HepG2 (cell line): ENCODE measurements around the gene TRIM72. TPM values are rescaled to one million over a fixed set of nuclear protein-coding genes. Genes with fewer than 3 reads are reported as not detected.
A peak's percentile ranks its signal among the peaks of the same experiment; 100 is the strongest.

Experiments
- CHCHD3 ChIP-seq: sonication (generic); formaldehyde crosslinking; IDR thresholded peaks from 2 replicates; pipeline ENCODE4 v1.8.0; 2022; ENCODE audit warnings: mild to moderate bottlenecking, missing genetic modification reagents, moderate library complexity
- EZH2 ChIP-seq: conservative IDR thresholded peaks from 2 replicates; pipeline ENCODE4 v1.6.1; 2012; ENCODE audit warnings: mild to moderate bottlenecking, low read depth, low read length, moderate library complexity
- HMG20B ChIP-seq: conservative IDR thresholded peaks from 2 replicates; pipeline ENCODE4 v1.6.1; 2016; ENCODE audit warnings: missing genetic modification reagents, missing compliant biosample characterization
- POLR2AphosphoS2 ChIP-seq: IDR thresholded peaks from 2 replicates; pipeline ENCODE4 v1.6.1; 2011; ENCODE audit warnings: low read depth, low read length, improper control_type of control experiment
- SIX4 ChIP-seq: sonication (generic); formaldehyde crosslinking; IDR thresholded peaks from 2 replicates; pipeline ENCODE4 v1.4.0; 2020; ENCODE audit warnings: missing genetic modification reagents
- SMAD1 ChIP-seq: sonication (generic); formaldehyde crosslinking; IDR thresholded peaks from 2 replicates; pipeline ENCODE4 v1.4.0; 2020; ENCODE audit warnings: missing genetic modification reagents, low read depth, mild to moderate bottlenecking, borderline replicate concordance
- SP2 ChIP-seq: sonication (generic); formaldehyde crosslinking; IDR thresholded peaks from 2 replicates; pipeline ENCODE4 v1.5.1; 2020; ENCODE audit warnings: mild to moderate bottlenecking, missing genetic modification reagents
- ZFP1 ChIP-seq: IDR thresholded peaks from 2 replicates; pipeline ENCODE4 v1.6.1; 2016
- ZMYM4 ChIP-seq: sonication (generic); formaldehyde crosslinking; IDR thresholded peaks from 2 replicates; pipeline ENCODE4 v1.8.1; 2023; ENCODE audit warnings: mild to moderate bottlenecking, missing genetic modification reagents
- ZNF451 ChIP-seq: sonication (generic); formaldehyde crosslinking; IDR thresholded peaks from 2 replicates; pipeline ENCODE4 v1.5.0; 2020; ENCODE audit warnings: mild to moderate bottlenecking, missing genetic modification reagents
- ZNF510 ChIP-seq: sonication (generic); formaldehyde crosslinking; IDR thresholded peaks from 2 replicates; pipeline ENCODE4 v1.4.0; 2020; ENCODE audit warnings: low read depth, mild to moderate bottlenecking, missing genetic modification reagents
- ZNF556 ChIP-seq: sonication (generic); formaldehyde crosslinking; IDR thresholded peaks from 2 replicates; pipeline ENCODE4 v1.4.0; 2020; ENCODE audit warnings: mild to moderate bottlenecking, missing genetic modification reagents, borderline replicate concordance
- polyA plus RNA-seq, 8 experiments: library from polyadenylated mRNA; depleted of rRNA in 3 of 8; stranded (reverse) in 7 of 8; unstranded in 1 of 8; fragments of >200 nt; fragmentation: Illumina TruSeq in 4 of 8; extraction: Trizol in 4 of 8; gene quantifications; 2 replicates each; pipeline versions ENCODE4 v1.2.1 to v1.2.3, GENCODE V29; 2011 to 2016; ENCODE audit warnings: low read depth in 4 of 8, missing spikeins in 1 of 8, mixed read lengths in 1 of 8; ENCODE audit not compliant: insufficient read depth in 1 of 8
- total RNA-seq, 5 experiments: library from RNA; depleted of rRNA; stranded (reverse); fragments of >200 nt; fragmentation: Illumina TruSeq; extraction: Trizol; gene quantifications; 2 replicates each; pipeline ENCODE4 v1.2.3, GENCODE V29; 2016; ENCODE audit warnings: low read depth in 1 of 5
- TF ChIP-seq, protein P1 (sequence below): sonication (generic); formaldehyde crosslinking; IDR thresholded peaks from one replicate; pipeline ENCODE4 v1.5.1; 2020; ENCODE audit warnings: mild to moderate bottlenecking, missing genetic modification reagents; ENCODE audit errors: not compliant biosample characterization
- TF ChIP-seq, protein P2 (sequence below), 2 experiments: fragments of 450-650 bp in 1 of 2; sonication (generic) in 1 of 2; formaldehyde crosslinking; IDR thresholded peaks; 2 replicates each; pipeline versions ENCODE4 v1.5.0 to v1.8.0; 2020 to 2022; ENCODE audit warnings: mild to moderate bottlenecking in 1 of 2, missing genetic modification reagents in 1 of 2
- TF ChIP-seq, protein P3 (sequence below): sonication (generic); formaldehyde crosslinking; conservative IDR thresholded peaks from 2 replicates; pipeline ENCODE4 v1.4.0; 2020; ENCODE audit warnings: mild to moderate bottlenecking, missing genetic modification reagents, moderate library complexity

Gene TRIM72
- total and polyA plus RNA-seq, 2 of the 13 experiments (the other 11 are each of a cell fraction or from before 2014, with no cell fraction given), result not detected

DNA sequence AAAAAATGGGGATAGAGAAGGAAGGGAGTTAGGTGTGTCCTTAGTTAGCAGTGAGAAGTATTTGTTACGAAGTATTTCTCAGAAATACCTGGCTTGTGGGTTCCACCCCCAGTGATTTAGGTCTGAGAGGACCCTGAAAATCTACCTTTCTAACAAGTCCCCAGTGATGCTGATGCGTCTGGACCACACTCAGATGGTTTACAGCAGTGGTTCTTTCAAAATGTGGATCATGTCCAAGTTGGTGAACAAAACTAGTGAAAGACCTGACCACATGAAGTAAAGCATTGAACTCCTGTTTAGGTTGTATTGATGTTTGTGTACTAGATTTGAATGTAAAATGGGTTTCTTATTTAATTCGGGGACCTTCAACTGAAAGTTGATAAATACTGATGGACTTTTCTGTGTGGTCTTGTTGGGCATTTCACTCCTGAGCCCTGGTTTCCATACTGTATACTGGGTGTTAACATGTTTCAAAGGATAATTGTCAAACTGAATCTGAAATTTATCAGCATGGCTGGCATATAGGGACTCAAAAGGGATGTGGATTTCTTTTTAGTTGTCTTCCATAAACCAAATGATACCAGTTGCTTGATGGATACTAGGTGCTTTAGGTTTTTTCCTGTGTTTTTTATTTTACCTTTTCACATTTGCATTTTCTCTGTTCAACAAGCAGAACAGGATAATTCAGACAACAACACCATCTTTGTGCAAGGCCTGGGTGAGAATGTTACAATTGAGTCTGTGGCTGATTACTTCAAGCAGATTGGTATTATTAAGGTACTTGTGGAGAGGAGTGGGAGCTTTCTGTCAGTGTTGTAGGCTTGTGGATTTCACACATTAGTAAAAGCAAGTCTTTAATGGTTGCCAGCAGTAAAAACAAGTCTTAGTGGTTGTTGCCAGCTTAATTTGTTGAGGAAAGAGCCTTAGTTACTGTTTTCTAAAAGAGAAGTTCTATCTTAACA lies 25.2 kb upstream of the TRIM72 start (continued):
- TF ChIP-seq HMG20B (CRISPR knock-in tag) (no peak), ZNF556 (CRISPR knock-in tag) (no peak), ZNF451 (CRISPR knock-in tag) (no peak), SIX4 (no peak), CHCHD3 (CRISPR knock-in tag) (no peak), SP2 (CRISPR knock-in tag) (no peak), SMAD1 (no peak), ZFP1 (CRISPR knock-in tag) (no peak), POLR2AphosphoS2 (peak; percentile 82), EZH2 (no peak), ZNF510 (CRISPR knock-in tag) (no peak), ZMYM4 (CRISPR knock-in tag) (no peak)
- TF ChIP-seq, protein P1, sequence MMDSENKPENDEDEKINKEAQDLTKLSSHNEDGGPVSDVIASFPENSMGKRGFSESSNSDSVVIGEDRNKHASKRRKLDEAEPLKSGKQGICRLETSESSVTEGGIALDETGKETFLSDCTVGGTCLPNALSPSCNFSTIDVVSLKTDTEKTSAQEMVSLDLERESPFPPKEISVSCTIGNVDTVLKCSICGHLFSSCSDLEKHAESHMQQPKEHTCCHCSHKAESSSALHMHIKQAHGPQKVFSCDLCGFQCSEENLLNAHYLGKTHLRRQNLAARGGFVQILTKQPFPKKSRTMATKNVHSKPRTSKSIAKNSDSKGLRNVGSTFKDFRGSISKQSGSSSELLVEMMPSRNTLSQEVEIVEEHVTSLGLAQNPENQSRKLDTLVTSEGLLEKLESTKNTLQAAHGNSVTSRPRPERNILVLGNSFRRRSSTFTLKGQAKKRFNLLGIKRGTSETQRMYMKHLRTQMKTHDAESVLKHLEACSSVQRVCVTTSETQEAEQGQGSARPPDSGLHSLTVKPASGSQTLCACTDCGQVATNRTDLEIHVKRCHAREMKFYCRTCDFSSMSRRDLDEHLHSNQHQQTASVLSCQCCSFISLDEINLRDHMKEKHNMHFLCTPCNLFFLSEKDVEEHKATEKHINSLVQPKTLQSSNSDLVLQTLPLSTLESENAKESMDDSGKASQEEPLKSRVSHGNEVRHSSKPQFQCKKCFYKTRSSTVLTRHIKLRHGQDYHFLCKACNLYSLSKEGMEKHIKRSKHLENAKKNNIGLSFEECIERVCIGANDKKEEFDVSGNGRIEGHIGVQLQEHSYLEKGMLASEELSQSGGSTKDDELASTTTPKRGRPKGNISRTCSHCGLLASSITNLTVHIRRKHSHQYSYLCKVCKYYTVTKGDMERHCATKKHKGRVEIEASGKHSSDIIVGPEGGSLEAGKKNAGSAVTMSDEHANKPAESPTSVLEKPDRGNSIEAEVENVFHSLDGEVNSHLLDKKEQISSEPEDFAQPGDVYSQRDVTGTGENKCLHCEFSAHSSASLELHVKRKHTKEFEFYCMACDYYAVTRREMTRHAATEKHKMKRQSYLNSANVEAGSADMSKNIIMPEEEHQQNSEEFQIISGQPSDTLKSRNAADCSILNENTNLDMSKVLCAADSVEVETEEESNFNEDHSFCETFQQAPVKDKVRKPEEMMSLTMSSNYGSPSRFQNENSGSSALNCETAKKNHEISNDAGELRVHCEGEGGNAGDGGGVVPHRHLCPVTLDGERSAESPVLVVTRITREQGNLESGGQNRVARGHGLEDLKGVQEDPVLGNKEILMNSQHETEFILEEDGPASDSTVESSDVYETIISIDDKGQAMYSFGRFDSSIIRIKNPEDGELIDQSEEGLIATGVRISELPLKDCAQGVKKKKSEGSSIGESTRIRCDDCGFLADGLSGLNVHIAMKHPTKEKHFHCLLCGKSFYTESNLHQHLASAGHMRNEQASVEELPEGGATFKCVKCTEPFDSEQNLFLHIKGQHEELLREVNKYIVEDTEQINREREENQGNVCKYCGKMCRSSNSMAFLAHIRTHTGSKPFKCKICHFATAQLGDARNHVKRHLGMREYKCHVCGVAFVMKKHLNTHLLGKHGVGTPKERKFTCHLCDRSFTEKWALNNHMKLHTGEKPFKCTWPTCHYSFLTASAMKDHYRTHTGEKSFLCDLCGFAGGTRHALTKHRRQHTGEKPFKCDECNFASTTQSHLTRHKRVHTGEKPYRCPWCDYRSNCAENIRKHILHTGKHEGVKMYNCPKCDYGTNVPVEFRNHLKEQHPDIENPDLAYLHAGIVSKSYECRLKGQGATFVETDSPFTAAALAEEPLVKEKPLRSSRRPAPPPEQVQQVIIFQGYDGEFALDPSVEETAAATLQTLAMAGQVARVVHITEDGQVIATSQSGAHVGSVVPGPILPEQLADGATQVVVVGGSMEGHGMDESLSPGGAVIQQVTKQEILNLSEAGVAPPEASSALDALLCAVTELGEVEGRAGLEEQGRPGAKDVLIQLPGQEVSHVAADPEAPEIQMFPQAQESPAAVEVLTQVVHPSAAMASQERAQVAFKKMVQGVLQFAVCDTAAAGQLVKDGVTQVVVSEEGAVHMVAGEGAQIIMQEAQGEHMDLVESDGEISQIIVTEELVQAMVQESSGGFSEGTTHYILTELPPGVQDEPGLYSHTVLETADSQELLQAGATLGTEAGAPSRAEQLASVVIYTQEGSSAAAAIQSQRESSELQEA (CRISPR knock-in tag), result no peak
- TF ChIP-seq, protein P2, sequence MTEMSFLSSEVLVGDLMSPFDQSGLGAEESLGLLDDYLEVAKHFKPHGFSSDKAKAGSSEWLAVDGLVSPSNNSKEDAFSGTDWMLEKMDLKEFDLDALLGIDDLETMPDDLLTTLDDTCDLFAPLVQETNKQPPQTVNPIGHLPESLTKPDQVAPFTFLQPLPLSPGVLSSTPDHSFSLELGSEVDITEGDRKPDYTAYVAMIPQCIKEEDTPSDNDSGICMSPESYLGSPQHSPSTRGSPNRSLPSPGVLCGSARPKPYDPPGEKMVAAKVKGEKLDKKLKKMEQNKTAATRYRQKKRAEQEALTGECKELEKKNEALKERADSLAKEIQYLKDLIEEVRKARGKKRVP (CRISPR knock-in tag; IDR thresholded peaks at IDR 0.05), result 0 out of 4 replicates have a peak, but pooled peaks of 1 of the 2 experiments have one; percentile 25
- TF ChIP-seq, protein P3, sequence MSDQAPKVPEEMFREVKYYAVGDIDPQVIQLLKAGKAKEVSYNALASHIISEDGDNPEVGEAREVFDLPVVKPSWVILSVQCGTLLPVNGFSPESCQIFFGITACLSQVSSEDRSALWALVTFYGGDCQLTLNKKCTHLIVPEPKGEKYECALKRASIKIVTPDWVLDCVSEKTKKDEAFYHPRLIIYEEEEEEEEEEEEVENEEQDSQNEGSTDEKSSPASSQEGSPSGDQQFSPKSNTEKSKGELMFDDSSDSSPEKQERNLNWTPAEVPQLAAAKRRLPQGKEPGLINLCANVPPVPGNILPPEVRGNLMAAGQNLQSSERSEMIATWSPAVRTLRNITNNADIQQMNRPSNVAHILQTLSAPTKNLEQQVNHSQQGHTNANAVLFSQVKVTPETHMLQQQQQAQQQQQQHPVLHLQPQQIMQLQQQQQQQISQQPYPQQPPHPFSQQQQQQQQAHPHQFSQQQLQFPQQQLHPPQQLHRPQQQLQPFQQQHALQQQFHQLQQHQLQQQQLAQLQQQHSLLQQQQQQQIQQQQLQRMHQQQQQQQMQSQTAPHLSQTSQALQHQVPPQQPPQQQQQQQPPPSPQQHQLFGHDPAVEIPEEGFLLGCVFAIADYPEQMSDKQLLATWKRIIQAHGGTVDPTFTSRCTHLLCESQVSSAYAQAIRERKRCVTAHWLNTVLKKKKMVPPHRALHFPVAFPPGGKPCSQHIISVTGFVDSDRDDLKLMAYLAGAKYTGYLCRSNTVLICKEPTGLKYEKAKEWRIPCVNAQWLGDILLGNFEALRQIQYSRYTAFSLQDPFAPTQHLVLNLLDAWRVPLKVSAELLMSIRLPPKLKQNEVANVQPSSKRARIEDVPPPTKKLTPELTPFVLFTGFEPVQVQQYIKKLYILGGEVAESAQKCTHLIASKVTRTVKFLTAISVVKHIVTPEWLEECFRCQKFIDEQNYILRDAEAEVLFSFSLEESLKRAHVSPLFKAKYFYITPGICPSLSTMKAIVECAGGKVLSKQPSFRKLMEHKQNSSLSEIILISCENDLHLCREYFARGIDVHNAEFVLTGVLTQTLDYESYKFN (CRISPR knock-in tag), result no peak
